Stimulated activated naive B cell treated with anti-CD40 and anti-IgM and Interleukin-4, amounts not matched to agents 10 μg/mL and 1 μg/mL and 100 μg/mL, for 72 hours (primary cell): ENCODE data around the gene PEAR1.
"Not testable (repeated sequence)": the region's sequence is repeated elsewhere in the genome, so short reads cannot be mapped to it uniquely, and the experiment has no call there.

ENCODE experiments used
- ATAC-seq, 2 donors: fragments of 150-1000 bp; cut with Tn5 transposase; replicated peaks; 2 replicates each; pipeline ENCODE4 v1.10.0; 2021; ENCODE audit warnings: moderate library complexity in 1 of 2
- DNase-seq: peaks from one replicate; pipeline ENCODE4 v3.0.0; 2021
- H3K27ac Mint-ChIP-seq: one replicate; pipeline ENCODE4 v1.8.0; 2022; ENCODE audit warnings: mild to moderate bottlenecking, mixed read lengths
- H3K27me3 Mint-ChIP-seq, 2 donors: one replicate each; pipeline ENCODE4 v1.8.0; 2022; ENCODE audit warnings: mixed read lengths in 2 of 2
- H3K36me3 Mint-ChIP-seq, 2 donors: one replicate each; pipeline ENCODE4 v1.8.0; 2022; ENCODE audit warnings: mixed read lengths in 2 of 2, mild to moderate bottlenecking in 1 of 2
- H3K4me1 Mint-ChIP-seq, 2 donors: one replicate each; pipeline ENCODE4 v1.8.0; 2022; ENCODE audit warnings: mixed read lengths in 2 of 2, mild to moderate bottlenecking in 1 of 2
- H3K4me3 Mint-ChIP-seq, 2 donors: one replicate each; pipeline ENCODE4 v1.8.0; 2022; ENCODE audit warnings: mild to moderate bottlenecking in 2 of 2, mixed read lengths in 2 of 2, moderate library complexity in 1 of 2
- H3K9me3 Mint-ChIP-seq, 2 donors: one replicate each; pipeline ENCODE4 v1.8.0; 2022; ENCODE audit warnings: mixed read lengths in 2 of 2, mild to moderate bottlenecking in 1 of 2

The PEAR1 gene

GRCh38 chr1:156923670-156924477, 30.4 kb downstream of the PEAR1 start:
- Mint-ChIP-seq H3K4me3 (peak overlapping the region in 1 of 2 donors; percentile 51), H3K27me3 (peaks cover 67 to 92% of the 10 kb centered on the region in 2 donors), H3K9me3 (no peaks in the 10 kb centered on the region), H3K27ac (no peak overlapping the region), H3K4me1 (peaks cover 12 to 38% of the 10 kb centered on the region in 2 donors), H3K36me3 (no peaks in the 10 kb centered on the region)
- no peak for ATAC-seq
- DNase-seq = no peak

- Mint-ChIP-seq H3K9me3 (no peaks in the 10 kb centered on the region), H3K4me3 (no peak overlapping the region), H3K4me1 (peaks cover 12 to 38% of the 10 kb centered on the region in 2 donors), H3K36me3 (no peaks in the 10 kb centered on the region), H3K27me3 (peaks cover 73 to 93% of the 10 kb centered on the region in 2 donors), H3K27ac (no peak overlapping the region)
- no peak for DNase-seq
- no peak for ATAC-seq
Measured at GRCh38 chr1:156924478-156925153, 31.1 kb downstream of the PEAR1 start.

GRCh38 chr1:156925154-156926010, 31.9 kb downstream of the PEAR1 start:
- Mint-ChIP-seq H3K27me3 (peaks cover 75 to 95% of the 10 kb centered on the region in 2 donors), H3K4me1 (peaks cover 12 to 38% of the 10 kb centered on the region in 2 donors), H3K9me3 (no peaks in the 10 kb centered on the region), H3K27ac (no peak overlapping the region), H3K4me3 (no peak overlapping the region), H3K36me3 (no peaks in the 10 kb centered on the region)
- no peak for ATAC-seq
- DNase-seq = no peak

- peaks cover 10 to 31% of the 10 kb centered on the region in 2 donors for H3K4me1 Mint-ChIP-seq
- no peaks in the 10 kb centered on the region for H3K36me3 Mint-ChIP-seq
- DNase-seq (peak; percentile 7), ATAC-seq (peak; percentile 43 to 68)
- no peak overlapping the region for H3K4me3 Mint-ChIP-seq
- H3K9me3 Mint-ChIP-seq = no peaks in the 10 kb centered on the region
- peaks cover 74 to 95% of the 10 kb centered on the region in 2 donors for H3K27me3 Mint-ChIP-seq
- no peak overlapping the region for H3K27ac Mint-ChIP-seq
Measured at GRCh38 chr1:156926175-156926574, 32.7 kb downstream of the PEAR1 start.

- H3K4me1 Mint-ChIP-seq = peaks cover 10 to 31% of the 10 kb centered on the region in 2 donors
- H3K36me3 Mint-ChIP-seq, H3K27ac Mint-ChIP-seq, H3K9me3 Mint-ChIP-seq, ATAC-seq, DNase-seq, H3K4me3 Mint-ChIP-seq: not testable (repeated sequence)
- peaks cover 73 to 94% of the 10 kb centered on the region in 2 donors for H3K27me3 Mint-ChIP-seq
Measured at GRCh38 chr1:156926695-156927094, 33.2 kb downstream of the PEAR1 start.

- peak overlapping the region in 1 of 2 donors; percentile 50 for H3K4me3 Mint-ChIP-seq
- ATAC-seq = peak; percentile 78 to 81
- H3K27ac Mint-ChIP-seq = no peak overlapping the region
- peaks cover 10 to 31% of the 10 kb centered on the region in 2 donors for H3K4me1 Mint-ChIP-seq
- H3K27me3 Mint-ChIP-seq = peaks cover 71 to 87% of the 10 kb centered on the region in 2 donors
- peak; percentile 47 for DNase-seq
- no peaks in the 10 kb centered on the region for H3K36me3 Mint-ChIP-seq
- no peaks in the 10 kb centered on the region for H3K9me3 Mint-ChIP-seq
Measured at GRCh38 chr1:156927215-156928042, 33.9 kb downstream of the PEAR1 start.

- no peak overlapping the region for H3K27ac Mint-ChIP-seq
- ATAC-seq = peak; percentile 34 to 42
Measured at GRCh38 chr1:156928043-156928602, 34.6 kb downstream of the PEAR1 start.

GRCh38 chr1:156929596-156930238, 36.2 kb downstream of the PEAR1 start:
- Mint-ChIP-seq H3K27ac (no peak overlapping the region), H3K27me3 (peaks cover 75% of the 10 kb centered on the region in 2 donors), H3K4me3 (no peak overlapping the region), H3K4me1 (peaks cover 6 to 17% of the 10 kb centered on the region in 2 donors), H3K9me3 (no peaks in the 10 kb centered on the region), H3K36me3 (no peaks in the 10 kb centered on the region)
- ATAC-seq = no peak
- DNase-seq = no peak

More at GRCh38 chr1:156928043-156928602, 34.6 kb downstream of the PEAR1 start:
- Mint-ChIP-seq H3K9me3 (no peaks in the 10 kb centered on the region), H3K4me1 (peaks cover 10 to 28% of the 10 kb centered on the region in 2 donors), H3K27me3 (peaks cover 71 to 88% of the 10 kb centered on the region in 2 donors), H3K36me3 (no peaks in the 10 kb centered on the region), H3K4me3 (peak overlapping the region; percentile 37 to 50)
- DNase-seq = no peak

GRCh38 chr1:156930483-156930882, 37.0 kb downstream of the PEAR1 start:
- Mint-ChIP-seq H3K27ac (no peak overlapping the region), H3K27me3 (peaks cover 68 to 70% of the 10 kb centered on the region in 2 donors), H3K36me3 (no peaks in the 10 kb centered on the region), H3K4me3 (no peak overlapping the region), H3K9me3 (no peaks in the 10 kb centered on the region), H3K4me1 (peaks cover 6 to 17% of the 10 kb centered on the region in 2 donors)
- DNase-seq (no peak), ATAC-seq (no peak)

- Mint-ChIP-seq H3K36me3 (no peaks in the 10 kb centered on the region), H3K27ac (no peak overlapping the region), H3K4me3 (no peak overlapping the region), H3K4me1 (peaks cover 6 to 17% of the 10 kb centered on the region in 2 donors), H3K9me3 (no peaks in the 10 kb centered on the region), H3K27me3 (peaks cover 59 to 62% of the 10 kb centered on the region in 2 donors)
- no peak for ATAC-seq
- no peak for DNase-seq
Measured at GRCh38 chr1:156931211-156931952, 37.9 kb downstream of the PEAR1 start.

- ATAC-seq (no peak), DNase-seq (no peak)
- Mint-ChIP-seq H3K4me1 (peaks cover 6 to 15% of the 10 kb centered on the region in 2 donors), H3K4me3 (no peak overlapping the region), H3K36me3 (no peaks in the 10 kb centered on the region), H3K27me3 (peaks cover 51 to 55% of the 10 kb centered on the region in 2 donors), H3K27ac (no peak overlapping the region), H3K9me3 (no peaks in the 10 kb centered on the region)
Measured at GRCh38 chr1:156931974-156932710, 38.6 kb downstream of the PEAR1 start.

- Mint-ChIP-seq H3K4me1 (peaks cover 1 to 6% of the 10 kb centered on the region in 2 donors), H3K27me3 (peaks cover 41 to 48% of the 10 kb centered on the region in 2 donors), H3K9me3 (no peaks in the 10 kb centered on the region), H3K27ac (no peak overlapping the region), H3K4me3 (no peak overlapping the region), H3K36me3 (no peaks in the 10 kb centered on the region)
- no peak for DNase-seq
- ATAC-seq = no peak
Measured at GRCh38 chr1:156933136-156933535, 39.6 kb downstream of the PEAR1 start.
